NT2/D1 (cell line): ENCODE data around the gene FSIP1.

Source experiments
- SUZ12 ChIP-seq: IDR thresholded peaks from 2 replicates; pipeline ENCODE4 v1.6.1; 2011; ENCODE audit not compliant: insufficient read length, insufficient read depth; ENCODE audit errors: extremely low read depth
- ZNF274 ChIP-seq: IDR thresholded peaks from 2 replicates; pipeline ENCODE4 v1.6.1; 2011; ENCODE audit warnings: mild to moderate bottlenecking, low read depth, low read length

DNA sequence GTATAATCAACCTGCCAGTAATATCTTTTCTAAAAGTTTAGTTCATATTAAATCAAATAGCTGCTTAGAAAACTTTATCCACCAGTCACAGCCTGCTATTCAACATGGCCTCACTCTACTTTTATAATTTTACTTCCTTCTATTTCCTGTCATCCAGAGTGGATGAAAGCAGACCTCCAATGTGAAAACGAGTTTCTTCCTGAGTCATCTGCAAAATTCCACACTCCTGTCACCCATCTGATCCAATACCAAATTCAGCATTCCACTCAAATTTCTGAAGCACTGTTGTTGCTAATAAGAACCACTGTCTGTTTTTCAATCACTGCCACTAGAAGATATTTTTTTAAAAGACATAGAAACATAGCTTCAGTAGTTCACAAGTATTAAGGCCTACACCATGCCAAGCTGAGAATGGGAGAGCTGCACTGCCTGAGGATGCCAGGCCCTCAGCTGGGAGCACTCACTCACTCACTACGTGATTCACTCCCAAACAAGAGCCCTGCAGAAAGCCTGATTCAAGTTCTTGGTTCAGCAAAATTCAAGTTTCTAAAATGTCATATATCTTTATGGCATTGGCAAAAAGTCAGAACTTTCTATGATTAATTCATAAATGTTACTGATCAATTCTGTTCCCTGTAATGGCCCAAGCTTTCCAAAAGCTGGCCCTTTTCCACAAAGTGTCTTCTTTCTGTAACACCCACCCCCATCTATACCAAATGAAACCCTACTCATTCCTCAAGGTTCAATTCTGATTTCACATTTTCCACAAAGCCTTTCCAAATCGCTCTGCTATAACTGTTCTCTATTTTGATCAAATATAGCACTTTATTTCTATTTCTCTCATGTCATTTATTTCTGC, 82.9 kb downstream of the FSIP1 start:
- TF ChIP-seq ZNF274 (no peak), SUZ12 (no peak)
